HEK293 (cell line): ENCODE measurements around the gene HACD3.

Experiments used
- CTCF ChIA-PET: fragments of 350-600 bp; formaldehyde crosslinking; extraction: SDS; loops from one replicate; lab custom pipeline; 2021; ENCODE audit warnings: antibody characterized with exemption; lab: Yijun Ruan, JAX
- POLR2A ChIA-PET: fragments of 300-600 bp; formaldehyde crosslinking; extraction: SDS; loops from one replicate; lab custom pipeline; 2020; ENCODE audit warnings: antibody characterized with exemption, inconsistent platforms; lab: Yijun Ruan, JAX
- H3K27ac ChIP-seq: fragments of 200-500 bp; sonication (Bioruptor generic); 2 replicates; pipeline ENCODE4 v1.5.1; 2014; ENCODE audit warnings: low read depth, low read length, control low read depth, inconsistent platforms; ENCODE audit errors: extremely low read depth
- H3K36me3 ChIP-seq, 2 experiments: fragments of 200-500 bp in 1 of 2; sonication (Bioruptor generic) in 1 of 2; 1 replicate in 1 of 2; 2 replicates in 1 of 2; pipeline ENCODE4 v1.5.1; 2014 to 2017; ENCODE audit warnings: inconsistent platforms in 2 of 2, low read length in 2 of 2; ENCODE audit not compliant: control insufficient read depth in 2 of 2, insufficient read depth in 1 of 2
- H3K4me1 ChIP-seq: fragments of 200-500 bp; sonication (Bioruptor generic); 2 replicates; pipeline ENCODE4 v1.5.1; 2014; ENCODE audit warnings: mild to moderate bottlenecking, low read length, inconsistent platforms; ENCODE audit not compliant: control insufficient read depth, insufficient read depth
- H3K4me3 ChIP-seq: 2 replicates; pipeline ENCODE4 v1.5.1; 2011; ENCODE audit warnings: low read depth, mild to moderate bottlenecking, control low read depth, low read length, moderate library complexity
- H3K9me3 ChIP-seq: fragments of 200-500 bp; sonication (Bioruptor generic); 2 replicates; pipeline ENCODE4 v1.5.1; 2014; ENCODE audit warnings: low read depth, low read length, inconsistent platforms; ENCODE audit not compliant: control insufficient read depth, insufficient read depth
- ELK4 ChIP-seq: IDR thresholded peaks from 2 replicates; pipeline ENCODE4 v1.6.1; 2011; ENCODE audit warnings: mild to moderate bottlenecking, low read depth, low read length, borderline replicate concordance
- IKZF3 ChIP-seq: fragments of 450-650 bp; IDR thresholded peaks from 2 replicates; pipeline ENCODE4 v1.5.0; 2018; ENCODE audit warnings: missing biosample characterization, mild to moderate bottlenecking, missing genetic modification characterization, moderate library complexity
- TRIM28 ChIP-seq: IDR thresholded peaks from 2 replicates; pipeline ENCODE4 v1.6.1; 2011; ENCODE audit warnings: low read length, control low read depth, borderline replicate concordance
- ZBTB11 ChIP-seq: fragments of 450-650 bp; formaldehyde crosslinking; conservative IDR thresholded peaks from 2 replicates; pipeline ENCODE4 v1.5.1; 2016; ENCODE audit warnings: low read depth, missing biosample characterization, missing genetic modification characterization
- ZBTB20 ChIP-seq: fragments of 450-650 bp; formaldehyde crosslinking; IDR thresholded peaks from 2 replicates; pipeline ENCODE4 v1.5.1; 2016; ENCODE audit warnings: missing biosample characterization, missing genetic modification characterization
- ZBTB48 ChIP-seq: fragments of 450-650 bp; formaldehyde crosslinking; IDR thresholded peaks from 2 replicates; pipeline ENCODE4 v1.5.1; 2016; ENCODE audit warnings: missing biosample characterization, missing genetic modification characterization
- ZFP41 ChIP-seq: fragments of 450-650 bp; formaldehyde crosslinking; IDR thresholded peaks from 2 replicates; pipeline ENCODE4 v1.5.1; 2016; ENCODE audit warnings: missing biosample characterization, missing genetic modification characterization, borderline replicate concordance
- ZNF174 ChIP-seq: fragments of 450-650 bp; formaldehyde crosslinking; IDR thresholded peaks from 2 replicates; pipeline ENCODE4 v1.5.0; 2017; ENCODE audit warnings: missing biosample characterization, mild to moderate bottlenecking, missing genetic modification characterization
- ZNF184 ChIP-seq: fragments of 450-650 bp; IDR thresholded peaks from 2 replicates; pipeline ENCODE4 v1.5.1; 2018; ENCODE audit warnings: missing biosample characterization, mild to moderate bottlenecking, missing genetic modification characterization
- ZNF221 ChIP-seq: fragments of 450-650 bp; formaldehyde crosslinking; IDR thresholded peaks from 2 replicates; pipeline ENCODE4 v1.5.1; 2017; ENCODE audit warnings: missing biosample characterization, missing genetic modification characterization, borderline replicate concordance
- ZNF391 ChIP-seq: fragments of 450-650 bp; formaldehyde crosslinking; IDR thresholded peaks from 2 replicates; pipeline ENCODE4 v1.5.1; 2016; ENCODE audit warnings: low read depth, missing biosample characterization, missing genetic modification characterization, borderline replicate concordance
- ZNF449 ChIP-seq: fragments of 450-650 bp; formaldehyde crosslinking; IDR thresholded peaks from 2 replicates; pipeline ENCODE4 v1.5.1; 2017; ENCODE audit warnings: missing biosample characterization, mild to moderate bottlenecking, missing genetic modification characterization, moderate library complexity
- ZNF529 ChIP-seq: fragments of 450-650 bp; formaldehyde crosslinking; IDR thresholded peaks from 2 replicates; pipeline ENCODE4 v1.5.1; 2017; ENCODE audit warnings: missing genetic modification characterization, missing biosample characterization; ENCODE audit not compliant: insufficient replicate concordance
- ZNF560 ChIP-seq: fragments of 450-650 bp; formaldehyde crosslinking; IDR thresholded peaks from 2 replicates; pipeline ENCODE4 v1.5.1; 2017; ENCODE audit warnings: missing biosample characterization, missing genetic modification characterization, borderline replicate concordance
- ZNF664 ChIP-seq: fragments of 450-650 bp; formaldehyde crosslinking; IDR thresholded peaks from 2 replicates; pipeline ENCODE4 v1.5.1; 2016; ENCODE audit warnings: missing biosample characterization, missing genetic modification characterization
- ZNF704 ChIP-seq: fragments of 450-650 bp; formaldehyde crosslinking; IDR thresholded peaks from 2 replicates; pipeline ENCODE4 v1.5.1; 2016; ENCODE audit warnings: missing biosample characterization, missing genetic modification characterization

Gene HACD3

GRCh38 chr15:65610871-65611718, 80.8 kb downstream of the HACD3 start, which contains the start of gene INTS14 (continued):
- TF ChIP-seq ZNF704 (no peak; the same call in 1 of the 2 replicates), ZNF174 (tag by site-specific recombination) (no peak), ZFP41 (0 out of 2 replicates have a peak, but pooled peaks have one; percentile 81), ZNF449 (tag by site-specific recombination) (peak; percentile 85), ZNF560 (no peak), ZNF391 (tag by site-specific recombination) (peak; percentile 99), ELK4 (no peak), ZBTB20 (tag by site-specific recombination) (peak; percentile 98), ZNF184 (peak; percentile 90), ZNF529 (tag by site-specific recombination) (no peak), ZBTB11 (tag by site-specific recombination) (peak; percentile 100), TRIM28 (peak; percentile 89; the same call in 1 of the 2 replicates), ZNF664 (tag by site-specific recombination) (peak; percentile 85; the same call in 1 of the 2 replicates), IKZF3 (tag by site-specific recombination) (peak; percentile 99)

- peaks cover 7% of the 10 kb centered on the region; the same call in 1 of the 2 replicates for H3K4me1 ChIP-seq
- H3K36me3 ChIP-seq, result peaks cover 0 to 9% of the 10 kb centered on the region in 2 experiments; a peak in 2 of 3 replicates
- peak overlapping the region; percentile 71 for H3K27ac ChIP-seq
- peak overlapping the region; percentile 54; the same call in 1 of the 2 replicates for H3K4me3 ChIP-seq
- no peaks in the 10 kb centered on the region for H3K9me3 ChIP-seq
- peak; percentile 71 for TF ChIP-seq ZBTB48 (tag by site-specific recombination)
- no peak for TF ChIP-seq ZNF221 (tag by site-specific recombination)
- ChIA-PET POLR2A (interaction anchor here (1.6 to 2.2 kb wide), 3 partner anchors 26 to 221 kb away, joined by 3 to 14 read pairs (median 13); no protein-coding TSS in a partner anchor), CTCF (interaction anchor here (0.6 to 2.9 kb wide), 7 partner anchors 11 to 571 kb away, joined by 3 to 13 read pairs (median 3); no protein-coding TSS in a partner anchor)
These were observed 81.8 kb downstream of the HACD3 start for GRCh38 chr15:65611888-65612615.
